Testis (tissue), 3 donors: ENCODE results near the gene VCP. TPM values are rescaled to one million over a fixed set of nuclear protein-coding genes. Genes with fewer than 3 reads are reported as not detected.

Experiments used
- DNase-seq: peaks from one replicate; pipeline ENCODE4 v3.0.0-alpha.2; 2019
- H3K27ac ChIP-seq, 2 donors: fragments of 200-600 bp; sonication (generic); one replicate each; pipeline ENCODE4 v1.5.1; 2019
- H3K27me3 ChIP-seq: fragments of 200-600 bp; sonication (generic); one replicate; pipeline ENCODE4 v1.5.1; 2019
- H3K36me3 ChIP-seq: fragments of 200-600 bp; sonication (generic); one replicate; pipeline ENCODE4 v1.5.1; 2017; ENCODE audit warnings: low read depth; ENCODE audit errors: missing control alignments
- H3K4me1 ChIP-seq: fragments of 200-600 bp; sonication (generic); one replicate; pipeline ENCODE4 v1.5.1; 2019
- H3K4me3 ChIP-seq, 2 donors: fragments of 200-600 bp; sonication (generic); one replicate each; pipeline ENCODE4 v1.5.1; 2017 to 2019
- H3K9me3 ChIP-seq: fragments of 200-600 bp; sonication (generic); one replicate; pipeline ENCODE4 v1.5.1; 2017
- POLR2A ChIP-seq: fragments of 450-650 bp; IDR thresholded peaks from one replicate; pipeline ENCODE4 v1.6.1; 2017; ENCODE audit warnings: antibody characterized with exemption, mild to moderate bottlenecking, moderate library complexity
- WGBS, 2 donors: methylation state at CpG; one replicate each; pipeline ENCODE4 v1.1.5; 2018; 5-methylcytosine and 5-hydroxymethylcytosine counted together
- intact Hi-C: fragments of 100-400 bp; cut with DNase I; formaldehyde crosslinking; loops from one replicate; pipeline ENCODE4 v1.15.1; 2023; ENCODE audit warnings: low total_unique reads
- polyA plus RNA-seq: library from polyadenylated mRNA; stranded (reverse); fragments of 350-450 nt; fragmentation: Illumina TruSeq; extraction: RNeasy Lipid Tissue Mini Kit (QIAGEN cat#74804); gene quantifications from one replicate; pipeline ENCODE4 v1.2.3, GENCODE V29; 2014; ENCODE audit warnings: low read depth, low replicate concordance; ENCODE audit not compliant: insufficient read depth
- total RNA-seq, 2 donors: library from RNA; depleted of rRNA; stranded (reverse); fragments of >200 nt; gene quantifications; one replicate each; pipeline ENCODE4 v1.2.3, GENCODE V29; 2016
- TF ChIP-seq, protein P1 (sequence below), 3 experiments: fragments of 450-650 bp in 2 of 3; fragments of 200-600 bp in 1 of 3; sonication (generic) in 1 of 3; IDR thresholded peaks; one replicate each; pipeline ENCODE4 v1.5.1; 2016 to 2019; ENCODE audit warnings: antibody characterized with exemption in 3 of 3, mild to moderate bottlenecking in 2 of 3, moderate library complexity in 1 of 3

Gene VCP
- total and polyA plus RNA-seq, 3 donors from 2014 or later, result 171 to 229 (median 186) TPM

DNA sequence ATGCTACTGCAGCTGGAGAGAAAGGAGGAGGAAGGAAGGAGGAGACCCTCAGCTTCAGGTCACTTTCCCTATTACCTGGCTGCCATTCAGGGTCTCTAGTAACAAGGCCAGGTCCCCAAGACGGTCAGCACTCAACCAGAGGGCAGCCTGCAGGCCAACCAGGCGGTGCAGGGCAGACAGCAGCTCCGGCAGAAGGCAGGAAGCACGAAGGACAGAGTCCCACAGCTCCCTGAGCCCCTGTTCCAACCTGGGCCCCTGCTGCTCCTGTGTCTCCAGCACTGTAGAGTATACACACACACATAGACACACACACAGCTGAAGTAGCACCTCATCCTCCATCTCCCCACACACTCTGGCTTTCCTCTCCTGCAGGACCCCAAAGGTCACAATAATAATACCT is 5.6 kb upstream of the VCP start:
- no peak for TF ChIP-seq POLR2A
- intact Hi-C loops, result no loop called here

DNA sequence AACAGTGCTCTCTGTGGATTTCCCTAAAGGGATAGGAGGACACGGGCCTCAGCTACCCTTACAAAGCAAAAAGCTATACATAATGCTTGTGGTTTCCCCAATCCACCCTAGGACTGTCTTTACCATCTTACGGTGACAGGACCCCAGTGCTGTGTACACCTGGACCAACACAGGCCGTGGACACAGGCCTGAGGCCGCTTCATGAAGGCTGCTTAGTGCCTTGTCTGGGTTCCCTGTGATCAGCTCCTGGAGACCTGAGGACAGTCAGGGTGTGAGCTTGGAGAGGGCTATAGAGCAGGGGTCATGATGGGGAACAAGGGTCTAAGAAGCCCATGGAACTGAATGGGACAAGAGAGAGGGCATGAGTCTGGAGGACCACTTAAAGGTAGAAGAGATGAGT is 4.4 kb upstream of the VCP start:
- intact Hi-C loops, result no loop called here
- no peaks in the 10 kb centered on the region for H3K27me3 ChIP-seq
- H3K4me3 ChIP-seq, result no peak overlapping the region
- no peak for DNase-seq
- no peaks in the 10 kb centered on the region for H3K9me3 ChIP-seq
- 95 to 97% methylated on average over 4 of the region's 4 CpGs for WGBS, 2 donors
- TF ChIP-seq, protein P1, sequence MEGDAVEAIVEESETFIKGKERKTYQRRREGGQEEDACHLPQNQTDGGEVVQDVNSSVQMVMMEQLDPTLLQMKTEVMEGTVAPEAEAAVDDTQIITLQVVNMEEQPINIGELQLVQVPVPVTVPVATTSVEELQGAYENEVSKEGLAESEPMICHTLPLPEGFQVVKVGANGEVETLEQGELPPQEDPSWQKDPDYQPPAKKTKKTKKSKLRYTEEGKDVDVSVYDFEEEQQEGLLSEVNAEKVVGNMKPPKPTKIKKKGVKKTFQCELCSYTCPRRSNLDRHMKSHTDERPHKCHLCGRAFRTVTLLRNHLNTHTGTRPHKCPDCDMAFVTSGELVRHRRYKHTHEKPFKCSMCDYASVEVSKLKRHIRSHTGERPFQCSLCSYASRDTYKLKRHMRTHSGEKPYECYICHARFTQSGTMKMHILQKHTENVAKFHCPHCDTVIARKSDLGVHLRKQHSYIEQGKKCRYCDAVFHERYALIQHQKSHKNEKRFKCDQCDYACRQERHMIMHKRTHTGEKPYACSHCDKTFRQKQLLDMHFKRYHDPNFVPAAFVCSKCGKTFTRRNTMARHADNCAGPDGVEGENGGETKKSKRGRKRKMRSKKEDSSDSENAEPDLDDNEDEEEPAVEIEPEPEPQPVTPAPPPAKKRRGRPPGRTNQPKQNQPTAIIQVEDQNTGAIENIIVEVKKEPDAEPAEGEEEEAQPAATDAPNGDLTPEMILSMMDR (IDR thresholded peaks at IDR 0.05), result no peak
- no peak for TF ChIP-seq POLR2A
- no peak overlapping the region for H3K27ac ChIP-seq
- peaks cover 10% of the 10 kb centered on the region for H3K4me1 ChIP-seq
- H3K36me3 ChIP-seq, result no peaks in the 10 kb centered on the region

More for the DNA sequence above, 5.6 kb upstream of the VCP start:
- H3K27me3 ChIP-seq, result no peaks in the 10 kb centered on the region
- H3K27ac ChIP-seq, result no peak overlapping the region
- H3K4me3 ChIP-seq, result no peak overlapping the region
- no peak for DNase-seq
- H3K4me1 ChIP-seq, result peaks cover 8% of the 10 kb centered on the region
- WGBS, 2 donors, result 76% methylated on average over 4 of the region's 4 CpGs; no CpG with 5 or more reads in 1 of the 2 donors
- no peaks in the 10 kb centered on the region for H3K9me3 ChIP-seq
- H3K36me3 ChIP-seq, result no peaks in the 10 kb centered on the region

DNA sequence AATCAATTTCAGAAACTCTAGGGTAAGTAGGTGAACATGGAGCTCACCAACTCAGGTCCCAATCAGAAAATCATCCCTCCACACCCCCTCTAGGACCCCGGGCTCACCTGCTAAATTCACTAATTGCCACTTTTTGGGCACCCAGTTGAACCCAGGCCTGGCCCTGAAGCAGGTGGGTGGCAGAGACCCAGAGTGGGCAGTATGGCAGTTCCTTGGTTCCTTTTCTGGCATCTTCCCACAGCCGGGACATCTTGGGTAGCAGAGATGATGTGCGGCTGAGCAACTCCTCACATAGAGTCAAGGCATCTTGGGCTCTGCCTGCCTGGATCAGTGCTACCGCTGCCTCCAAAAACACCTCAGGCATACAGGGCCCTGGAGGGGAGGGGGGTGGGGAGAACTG is 2.9 kb upstream of the VCP start:
- no peak for DNase-seq
- H3K27ac ChIP-seq, result no peak overlapping the region
- H3K36me3 ChIP-seq, result no peaks in the 10 kb centered on the region
- TF ChIP-seq, protein P1 (IDR thresholded peaks at IDR 0.05), result no peak
- no peak for TF ChIP-seq POLR2A
- H3K27me3 ChIP-seq, result no peaks in the 10 kb centered on the region
- intact Hi-C loops, result no loop called here
- no peaks in the 10 kb centered on the region for H3K9me3 ChIP-seq
- WGBS, 2 donors, result 86 to 96% methylated on average over 1 to 4 of the region's 4 CpGs
- no peak overlapping the region for H3K4me3 ChIP-seq
- H3K4me1 ChIP-seq, result peaks cover 15% of the 10 kb centered on the region

DNA sequence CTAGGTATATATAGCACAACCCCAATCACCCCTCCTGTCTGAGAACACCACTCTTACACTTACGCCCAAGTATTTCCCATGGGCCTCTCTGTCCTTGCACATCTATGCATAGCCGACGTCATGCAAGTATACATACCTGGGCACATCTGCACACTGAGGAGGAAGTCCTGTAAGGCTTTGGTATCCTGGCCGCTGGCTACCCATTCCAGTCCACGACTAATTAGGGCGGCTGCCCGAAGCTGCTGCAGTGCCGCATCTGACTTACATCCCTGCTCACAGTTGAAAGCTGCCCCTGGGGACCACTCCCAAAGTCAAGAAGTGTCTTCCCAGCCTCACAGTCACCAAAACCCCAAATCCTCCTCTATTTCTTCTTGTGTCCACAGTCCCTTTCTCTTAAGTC is 2.4 kb upstream of the VCP start:
- Histone ChIP-seq H3K4me1 (peaks cover 21% of the 10 kb centered on the region), H3K27ac (no peak overlapping the region), H3K27me3 (no peaks in the 10 kb centered on the region), H3K9me3 (no peaks in the 10 kb centered on the region), H3K36me3 (no peaks in the 10 kb centered on the region), H3K4me3 (no peak overlapping the region)
- 95% methylated on average over 7 to 8 of the region's 8 CpGs for WGBS, 2 donors
- intact Hi-C loops, result no loop called here
- TF ChIP-seq, protein P1 (IDR thresholded peaks at IDR 0.05), result no peak
- TF ChIP-seq POLR2A, result no peak
- DNase-seq, result no peak

DNA sequence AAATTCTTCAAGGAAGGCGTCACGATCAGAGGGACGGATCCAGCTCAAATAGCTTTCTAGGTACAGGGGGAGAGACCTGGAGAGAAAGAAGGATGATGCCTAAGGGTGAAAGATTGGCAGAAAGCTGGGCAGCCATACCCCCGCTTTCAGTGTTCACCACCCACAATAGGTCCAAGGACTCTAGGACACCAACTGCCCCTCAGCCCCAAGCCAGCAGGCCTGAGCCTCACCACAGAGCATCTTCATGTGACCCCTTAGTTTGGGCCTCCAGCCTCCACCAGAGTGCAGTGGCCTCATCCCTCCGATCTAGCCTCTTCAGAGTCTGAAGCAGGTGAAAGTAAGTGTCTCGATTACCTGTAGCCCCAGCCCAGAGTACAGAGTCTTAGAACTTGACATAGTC is 1.7 kb upstream of the VCP start:
- Histone ChIP-seq H3K4me3 (no peak overlapping the region), H3K27ac (no peak overlapping the region), H3K27me3 (no peaks in the 10 kb centered on the region), H3K36me3 (no peaks in the 10 kb centered on the region), H3K9me3 (no peaks in the 10 kb centered on the region), H3K4me1 (peaks cover 25% of the 10 kb centered on the region)
- intact Hi-C loops, result no loop called here
- DNase-seq, result no peak
- 92 to 95% methylated on average over 6 of the region's 6 CpGs for WGBS, 2 donors
- TF ChIP-seq, protein P1 (IDR thresholded peaks at IDR 0.05), result no peak
- no peak for TF ChIP-seq POLR2A
